ENCODE data around the gene UNC5B.
"Not testable (repeated sequence)": the region's sequence is repeated elsewhere in the genome, so short reads cannot be mapped to it uniquely, and the experiment has no call there.

The UNC5B gene

DNA sequence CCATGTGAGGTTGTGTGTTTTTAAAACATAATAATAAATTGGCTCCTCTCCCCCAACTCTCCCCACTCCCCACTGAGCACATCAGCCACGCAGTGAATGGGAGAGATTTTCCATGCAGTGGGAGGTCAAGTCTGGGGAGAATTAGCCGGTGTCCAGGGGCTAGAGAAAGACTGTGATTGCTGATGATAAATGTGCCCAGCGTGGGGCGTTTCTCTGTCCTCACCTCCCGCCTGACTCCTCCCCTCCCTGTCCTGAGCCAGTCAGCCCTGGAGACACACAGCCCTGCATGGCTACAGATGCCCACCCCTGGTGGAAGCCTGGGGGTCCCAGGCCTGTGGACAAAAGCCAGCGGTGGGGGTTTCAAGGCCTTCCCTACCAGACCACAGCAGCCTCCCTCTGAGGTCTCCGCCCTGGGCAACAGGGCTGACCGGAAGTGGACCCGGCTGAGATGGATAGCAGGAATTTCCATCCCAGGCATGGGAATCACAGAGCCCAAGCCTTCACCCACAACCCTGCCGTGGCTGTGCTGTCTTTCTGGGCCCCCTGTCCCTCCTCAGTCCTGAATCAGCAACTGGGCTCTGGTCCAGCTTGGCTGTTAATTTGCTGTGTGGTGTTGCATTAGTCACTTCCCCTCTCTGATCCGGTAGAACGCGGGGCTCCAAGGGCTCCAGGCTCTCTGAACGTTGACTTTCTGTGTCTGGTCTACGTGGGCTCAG lies 59.8 kb downstream of the UNC5B start:
- no peaks in the 10 kb centered on the region for H3K4me1 Mint-ChIP-seq
- DNase-seq (ENCODE audit: low spot score in 2 of 2) (no peak), ATAC-seq (ENCODE audit: low read depth) (no peak)

DNA sequence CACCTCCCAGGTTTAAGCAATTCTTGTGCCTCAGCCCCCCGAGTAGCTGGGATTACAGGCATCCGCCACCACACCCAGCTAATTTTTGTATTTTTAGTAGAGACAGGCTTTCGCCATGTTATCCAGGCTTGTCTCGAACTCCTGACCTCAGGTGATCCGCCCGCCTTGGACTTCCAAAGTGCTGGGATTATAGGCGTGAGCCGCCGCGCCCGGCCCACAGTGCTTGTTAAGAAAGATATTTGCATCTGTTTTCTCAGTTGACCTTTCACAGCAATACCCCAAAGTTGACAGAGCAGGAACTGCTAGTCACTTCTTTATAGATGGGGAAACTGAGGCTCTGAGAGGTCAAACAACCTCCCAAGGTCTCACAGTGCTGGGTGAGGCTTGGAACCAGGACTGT lies 60.6 kb downstream of the UNC5B start:
- not testable (repeated sequence) for DNase-seq (ENCODE audit: low spot score in 2 of 2); ATAC-seq (ENCODE audit: low read depth); H3K27ac Mint-ChIP-seq; H3K4me1 Mint-ChIP-seq; H3K9me3 Mint-ChIP-seq; H3K27me3 Mint-ChIP-seq; H3K36me3 Mint-ChIP-seq; H3K4me3 Mint-ChIP-seq

More for the DNA sequence above, 59.8 kb downstream of the UNC5B start:
- H3K27ac Mint-ChIP-seq = no peak overlapping the region
- H3K4me3 Mint-ChIP-seq = no peak overlapping the region
- H3K36me3 Mint-ChIP-seq = no peaks in the 10 kb centered on the region
- peaks cover 6% of the 10 kb centered on the region for H3K27me3 Mint-ChIP-seq
- H3K9me3 Mint-ChIP-seq = no peaks in the 10 kb centered on the region

DNA sequence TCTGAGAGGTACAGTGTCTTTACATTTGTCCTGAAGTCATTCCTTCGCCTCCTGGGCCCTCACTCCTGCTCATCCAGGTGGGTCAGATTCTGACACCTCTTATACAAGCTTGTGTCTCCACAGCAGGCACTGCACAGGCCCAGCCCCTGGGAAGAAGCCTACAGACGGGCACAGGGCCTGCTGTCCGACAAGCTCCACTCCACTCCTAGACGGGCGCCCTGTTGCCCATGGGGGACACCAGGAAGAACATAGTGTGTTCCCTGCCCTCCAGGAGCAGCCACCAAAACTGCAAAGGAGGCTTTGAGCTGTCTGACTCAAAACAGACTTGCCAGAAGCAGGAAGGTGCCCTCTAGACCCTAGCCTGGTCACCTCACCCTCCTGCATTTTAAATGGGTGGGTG lies 61.1 kb downstream of the UNC5B start:
- Mint-ChIP-seq H3K27ac (no peak overlapping the region), H3K9me3 (no peaks in the 10 kb centered on the region), H3K36me3 (no peaks in the 10 kb centered on the region), H3K27me3 (peaks cover 4% of the 10 kb centered on the region), H3K4me1 (no peaks in the 10 kb centered on the region), H3K4me3 (no peak overlapping the region)
- no peak for DNase-seq (ENCODE audit: low spot score in 2 of 2)
- no peak for ATAC-seq (ENCODE audit: low read depth)

- DNase-seq (ENCODE audit: low spot score in 2 of 2) = no peak
- Mint-ChIP-seq H3K36me3 (no peaks in the 10 kb centered on the region), H3K4me3 (no peak overlapping the region), H3K9me3 (no peaks in the 10 kb centered on the region), H3K27me3 (peaks cover 1% of the 10 kb centered on the region), H3K4me1 (no peaks in the 10 kb centered on the region), H3K27ac (no peak overlapping the region)
- no peak for ATAC-seq (ENCODE audit: low read depth)
Measured at GRCh38 chr10:71274901-71275796, 62.8 kb downstream of the UNC5B start.

DNA sequence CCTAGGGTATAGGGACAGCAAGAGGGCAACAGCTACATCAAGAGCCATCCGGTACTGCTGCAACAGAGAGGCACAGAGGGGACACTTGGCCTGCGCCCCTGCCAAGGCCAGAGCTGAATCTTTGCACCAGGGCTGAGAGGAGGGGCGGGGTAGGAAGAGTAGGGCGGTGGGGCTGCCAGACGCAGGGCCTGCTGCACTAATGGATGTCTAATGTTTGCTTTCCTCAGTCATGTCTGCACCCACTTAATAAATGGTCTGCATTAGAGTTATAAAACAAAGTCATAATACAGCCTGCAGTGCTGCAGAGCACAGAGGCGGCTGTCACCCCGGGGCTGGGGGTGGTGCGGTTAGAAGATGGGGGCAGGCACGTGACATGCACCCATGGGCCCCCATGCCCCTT lies 64.5 kb downstream of the UNC5B start:
- no peaks in the 10 kb centered on the region for H3K36me3 Mint-ChIP-seq
- H3K4me1 Mint-ChIP-seq = peaks cover 2% of the 10 kb centered on the region
- H3K4me3 Mint-ChIP-seq = no peak overlapping the region
- peaks cover 6% of the 10 kb centered on the region for H3K27me3 Mint-ChIP-seq
- DNase-seq (ENCODE audit: low spot score in 2 of 2) (no peak), ATAC-seq (ENCODE audit: low read depth) (no peak)
- no peaks in the 10 kb centered on the region for H3K9me3 Mint-ChIP-seq
- H3K27ac Mint-ChIP-seq = no peak overlapping the region

- H3K36me3 Mint-ChIP-seq = no peaks in the 10 kb centered on the region
- H3K9me3 Mint-ChIP-seq = no peaks in the 10 kb centered on the region
- no peak overlapping the region for H3K27ac Mint-ChIP-seq
- DNase-seq (ENCODE audit: low spot score in 2 of 2) (no peak), ATAC-seq (ENCODE audit: low read depth) (no peak)
- peaks cover 2% of the 10 kb centered on the region for H3K4me1 Mint-ChIP-seq
- H3K4me3 Mint-ChIP-seq = no peak overlapping the region
- H3K27me3 Mint-ChIP-seq = peaks cover 9% of the 10 kb centered on the region
Measured at GRCh38 chr10:71277914-71278665, 65.7 kb downstream of the UNC5B start.

- peaks cover 9% of the 10 kb centered on the region for H3K27me3 Mint-ChIP-seq
- DNase-seq (ENCODE audit: low spot score in 2 of 2) (no peak), ATAC-seq (ENCODE audit: low read depth) (no peak)
- no peak overlapping the region for H3K4me3 Mint-ChIP-seq
- H3K4me1 Mint-ChIP-seq = peaks cover 2% of the 10 kb centered on the region
- H3K36me3 Mint-ChIP-seq = no peaks in the 10 kb centered on the region
- H3K27ac Mint-ChIP-seq = no peak overlapping the region
- H3K9me3 Mint-ChIP-seq = no peaks in the 10 kb centered on the region
Measured at GRCh38 chr10:71278691-71279588, 66.6 kb downstream of the UNC5B start.

DNA sequence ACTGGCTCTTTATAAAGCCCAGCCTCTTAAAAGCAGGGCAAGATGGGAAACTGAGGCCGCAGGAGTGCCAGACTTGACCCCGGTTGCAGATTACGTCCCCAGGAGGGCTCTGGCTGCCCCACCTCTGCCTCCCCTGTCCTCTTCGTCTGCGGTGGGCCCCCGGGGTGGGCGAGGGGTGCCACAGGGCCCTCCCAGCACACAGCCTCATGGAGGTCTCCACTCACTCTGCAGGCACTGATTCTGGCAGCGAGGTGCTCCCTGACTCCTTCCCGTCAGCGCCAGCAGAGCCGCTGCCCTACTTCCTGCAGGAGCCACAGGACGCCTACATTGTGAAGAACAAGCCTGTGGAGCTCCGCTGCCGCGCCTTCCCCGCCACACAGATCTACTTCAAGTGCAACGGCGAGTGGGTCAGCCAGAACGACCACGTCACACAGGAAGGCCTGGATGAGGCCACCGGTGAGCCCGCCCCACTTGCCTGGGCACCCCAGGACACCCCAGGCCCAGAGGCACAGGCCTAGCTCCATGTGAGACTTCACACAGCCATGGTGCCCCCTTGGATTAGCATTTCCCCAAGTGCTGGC lies 67.3 kb downstream of the UNC5B start:
- no peak for ATAC-seq (ENCODE audit: low read depth)
- Mint-ChIP-seq H3K27me3 (peaks cover 9% of the 10 kb centered on the region), H3K27ac (no peak overlapping the region)

DNA sequence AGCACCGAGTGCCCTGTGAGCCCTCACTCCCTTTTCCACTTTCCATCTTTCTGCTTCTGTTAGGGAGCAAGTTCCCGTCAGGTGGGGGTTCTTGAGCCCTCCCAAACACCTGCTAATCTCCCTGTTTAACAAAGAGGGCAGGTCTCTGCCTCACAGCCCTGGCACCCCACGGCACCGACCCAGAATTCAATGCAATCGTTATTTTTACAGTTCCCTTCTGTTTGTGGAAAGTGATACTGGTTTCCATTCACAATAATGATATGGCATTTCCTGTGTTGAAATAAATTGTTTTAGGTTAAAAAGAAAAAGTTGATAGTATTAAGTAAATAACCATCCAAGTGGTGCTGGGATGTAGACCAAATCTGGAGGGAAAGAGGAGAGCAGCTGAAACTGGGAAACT lies 67.8 kb downstream of the UNC5B start:
- Mint-ChIP-seq H3K27ac (no peak overlapping the region), H3K4me1 (peaks cover 2% of the 10 kb centered on the region), H3K4me3 (no peak overlapping the region), H3K9me3 (no peaks in the 10 kb centered on the region), H3K36me3 (no peaks in the 10 kb centered on the region), H3K27me3 (peaks cover 9% of the 10 kb centered on the region)
- no peak for DNase-seq (ENCODE audit: low spot score in 2 of 2)
- ATAC-seq (ENCODE audit: low read depth) = no peak

More for the DNA sequence above, 67.3 kb downstream of the UNC5B start:
- H3K9me3 Mint-ChIP-seq = no peaks in the 10 kb centered on the region
- H3K4me1 Mint-ChIP-seq = peaks cover 2% of the 10 kb centered on the region
- H3K4me3 Mint-ChIP-seq = no peak overlapping the region
- H3K36me3 Mint-ChIP-seq = no peaks in the 10 kb centered on the region
- no peak for DNase-seq (ENCODE audit: low spot score in 2 of 2)

DNA sequence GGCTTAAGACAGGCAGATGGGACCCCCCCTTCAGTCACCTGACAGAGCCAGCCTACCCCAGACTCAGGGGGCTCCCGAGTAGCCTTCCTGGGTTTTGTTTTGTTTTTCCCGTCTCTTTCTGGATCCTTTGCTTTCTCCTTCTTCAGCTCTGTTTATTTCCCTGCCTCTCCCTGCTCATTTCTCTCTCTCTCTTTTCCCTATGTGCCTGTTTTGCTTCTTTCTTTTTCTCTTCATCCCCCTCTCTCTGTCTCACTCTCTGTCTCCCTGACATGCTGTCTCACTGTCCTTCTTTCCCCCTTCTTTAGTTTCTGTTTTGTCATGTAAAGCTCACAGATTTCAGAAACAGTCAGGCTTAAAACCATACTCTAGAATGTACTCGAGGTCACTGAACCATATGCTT lies 68.5 kb downstream of the UNC5B start:
- H3K36me3 Mint-ChIP-seq = no peaks in the 10 kb centered on the region
- ATAC-seq (ENCODE audit: low read depth) (no peak), DNase-seq (ENCODE audit: low spot score in 2 of 2) (no peak)
- H3K9me3 Mint-ChIP-seq = no peaks in the 10 kb centered on the region
- no peak overlapping the region for H3K4me3 Mint-ChIP-seq
- H3K27me3 Mint-ChIP-seq = peaks cover 12% of the 10 kb centered on the region
- H3K27ac Mint-ChIP-seq = no peak overlapping the region
- peaks cover 2% of the 10 kb centered on the region for H3K4me1 Mint-ChIP-seq

- Mint-ChIP-seq H3K27me3 (peaks cover 12% of the 10 kb centered on the region), H3K4me3 (no peak overlapping the region), H3K36me3 (no peaks in the 10 kb centered on the region), H3K27ac (no peak overlapping the region), H3K4me1 (peaks cover 2% of the 10 kb centered on the region), H3K9me3 (no peaks in the 10 kb centered on the region)
- DNase-seq (ENCODE audit: low spot score in 2 of 2) (no peak), ATAC-seq (ENCODE audit: low read depth) (no peak)
Measured at GRCh38 chr10:71281646-71282322, 69.4 kb downstream of the UNC5B start.

DNA sequence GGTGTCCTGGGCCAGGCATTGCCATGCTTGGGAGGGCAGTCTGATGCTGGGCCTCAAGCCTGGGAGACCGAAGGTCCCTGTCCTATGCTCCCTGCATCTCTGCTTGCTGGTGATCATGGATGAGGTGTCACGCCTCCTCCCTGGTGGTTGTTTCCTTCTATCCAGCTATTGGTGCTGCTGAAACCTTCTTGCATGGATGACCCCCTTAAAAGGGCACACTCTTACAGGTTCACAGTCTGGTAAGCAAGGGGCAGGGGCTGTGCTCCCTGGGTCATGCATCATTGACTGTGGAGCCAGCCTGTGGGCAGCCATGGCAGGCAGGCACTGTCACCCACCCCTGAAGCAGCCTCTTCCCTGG lies 69.9 kb downstream of the UNC5B start:
- Mint-ChIP-seq H3K27ac (no peak overlapping the region), H3K36me3 (no peaks in the 10 kb centered on the region), H3K9me3 (no peaks in the 10 kb centered on the region), H3K4me1 (peaks cover 2% of the 10 kb centered on the region), H3K27me3 (peaks cover 12% of the 10 kb centered on the region), H3K4me3 (no peak overlapping the region)
- ATAC-seq (ENCODE audit: low read depth) (no peak), DNase-seq (ENCODE audit: low spot score in 2 of 2) (no peak)

DNA sequence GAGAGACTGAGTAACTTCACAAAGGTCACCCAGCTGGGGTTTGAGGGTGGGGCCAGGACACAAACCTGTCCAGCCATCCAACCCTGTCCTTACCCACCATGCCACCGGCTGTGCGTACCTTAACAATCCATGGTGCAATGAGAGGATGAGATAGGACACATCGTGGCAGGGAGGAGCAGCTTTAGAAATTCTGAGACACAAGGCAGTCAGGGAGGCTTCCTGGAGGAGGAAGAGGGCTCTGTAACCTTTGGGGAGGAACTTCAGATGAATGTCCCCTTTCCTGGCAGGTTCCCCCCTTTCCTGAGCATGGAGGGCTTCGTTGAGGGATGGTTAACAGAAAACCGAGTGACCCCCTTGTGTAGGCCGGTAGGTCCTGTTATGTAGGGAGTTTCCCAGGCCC lies 71.0 kb downstream of the UNC5B start:
- Mint-ChIP-seq H3K27ac (no peak overlapping the region), H3K4me1 (peaks cover 2% of the 10 kb centered on the region), H3K36me3 (no peaks in the 10 kb centered on the region), H3K9me3 (no peaks in the 10 kb centered on the region), H3K27me3 (peaks cover 15% of the 10 kb centered on the region), H3K4me3 (no peak overlapping the region)
- DNase-seq (ENCODE audit: low spot score in 2 of 2) = no peak
- ATAC-seq (ENCODE audit: low read depth) = no peak
